ENCODE data around the gene NTRK2.

Gene NTRK2

DNA sequence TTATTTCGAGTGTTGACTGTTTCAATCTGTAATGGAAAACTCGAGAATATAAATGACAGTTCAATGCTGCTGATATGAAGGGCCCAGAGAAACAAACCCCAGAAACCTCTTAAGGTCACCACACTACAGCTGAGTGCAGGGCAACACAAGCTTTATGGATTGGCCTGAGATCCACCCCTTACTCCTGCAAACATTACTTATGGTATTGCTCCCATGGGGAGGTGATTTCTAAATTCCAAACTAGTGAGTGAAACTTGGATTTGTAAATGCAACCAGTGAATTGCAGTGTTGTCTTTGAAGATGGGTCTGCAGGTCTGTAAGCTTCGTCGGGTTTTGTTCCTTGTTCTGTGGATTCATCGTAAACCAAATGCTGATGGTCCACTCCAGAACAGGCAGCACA lies 85.4 kb downstream of the NTRK2 start:
- Histone ChIP-seq H3K36me3 (ENCODE audit: control insufficient read depth, insufficient read depth, low read length) (no peaks in the 10 kb centered on the region), H3K27ac (ENCODE audit: low read depth, low read length, severe bottlenecking) (no peak overlapping the region), H3K9me3 (ENCODE audit: control insufficient read depth, low read length) (no peaks in the 10 kb centered on the region), H3K4me3 (ENCODE audit: extremely low read depth, insufficient read depth, low read length, poor library complexity, severe bottlenecking) (no peak overlapping the region), H3K4me1 (ENCODE audit: control insufficient read depth, insufficient read depth, low read length, poor library complexity, severe bottlenecking) (peaks cover 17% of the 10 kb centered on the region)
- 90 to 95% methylated on average over 5 of the region's 5 CpGs for WGBS, 2 experiments (ENCODE audit: insufficient coverage in 2 of 2)

DNA sequence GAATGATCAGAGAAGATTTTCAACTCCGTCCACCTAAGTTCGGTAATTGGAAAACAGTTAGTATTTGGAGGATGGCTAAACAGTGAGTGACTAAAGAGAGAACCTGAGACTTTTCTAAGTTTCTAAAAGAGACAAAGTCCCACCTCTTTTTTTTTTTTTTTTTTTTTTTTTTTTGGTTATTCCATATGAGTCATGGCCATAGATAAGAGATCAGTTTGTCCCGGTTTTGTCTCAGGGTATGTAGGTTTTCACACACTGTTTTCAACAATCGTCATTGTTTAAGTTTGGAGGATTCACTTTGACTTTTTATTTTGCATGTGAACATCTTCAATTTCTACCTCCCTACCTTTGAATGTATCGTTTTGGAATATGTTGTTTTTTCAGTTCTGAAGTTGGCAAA lies 85.9 kb downstream of the NTRK2 start:
- Histone ChIP-seq H3K27ac (ENCODE audit: low read depth, low read length, severe bottlenecking) (no peak overlapping the region), H3K4me3 (ENCODE audit: extremely low read depth, insufficient read depth, low read length, poor library complexity, severe bottlenecking) (no peak overlapping the region), H3K36me3 (ENCODE audit: control insufficient read depth, insufficient read depth, low read length) (no peaks in the 10 kb centered on the region), H3K9me3 (ENCODE audit: control insufficient read depth, low read length) (no peaks in the 10 kb centered on the region), H3K4me1 (ENCODE audit: control insufficient read depth, insufficient read depth, low read length, poor library complexity, severe bottlenecking) (peaks cover 17% of the 10 kb centered on the region)
- WGBS, 2 experiments (ENCODE audit: insufficient coverage in 2 of 2): 67% methylated on average over 1 of the region's 5 CpGs; no CpG with 5 or more reads in 1 of the 2 experiments

GRCh38 chr9:84756171-84756570 lies 86.6 kb downstream of the NTRK2 start:
- Histone ChIP-seq H3K36me3 (ENCODE audit: control insufficient read depth, insufficient read depth, low read length) (no peaks in the 10 kb centered on the region), H3K4me3 (ENCODE audit: extremely low read depth, insufficient read depth, low read length, poor library complexity, severe bottlenecking) (no peak overlapping the region), H3K9me3 (ENCODE audit: control insufficient read depth, low read length) (no peaks in the 10 kb centered on the region), H3K27ac (ENCODE audit: low read depth, low read length, severe bottlenecking) (no peak overlapping the region), H3K4me1 (ENCODE audit: control insufficient read depth, insufficient read depth, low read length, poor library complexity, severe bottlenecking) (peaks cover 21% of the 10 kb centered on the region)
- WGBS, 2 experiments (ENCODE audit: insufficient coverage in 2 of 2): 94 to 100% methylated on average over 3 of the region's 4 CpGs

DNA sequence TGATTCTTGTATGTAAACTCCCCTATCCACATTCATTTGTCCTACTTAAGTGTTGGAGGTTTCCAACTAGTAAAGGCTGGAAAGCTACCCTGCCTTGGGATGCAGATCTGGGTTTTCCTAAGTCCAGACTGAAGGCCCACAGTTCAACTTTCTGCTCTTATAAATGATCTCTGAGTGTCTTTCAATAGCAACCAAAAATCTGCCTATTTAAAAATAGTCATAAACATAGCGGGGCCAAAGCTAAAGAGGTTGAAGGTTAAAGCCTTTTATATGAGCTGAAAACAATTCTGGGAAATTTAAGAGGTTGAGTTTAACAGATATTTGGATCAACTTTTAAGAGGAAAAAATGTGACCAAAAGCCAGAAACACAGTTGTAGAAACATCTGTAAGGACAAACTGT lies 87.2 kb downstream of the NTRK2 start:
- no peak overlapping the region for H3K27ac ChIP-seq (ENCODE audit: low read depth, low read length, severe bottlenecking)
- 100% methylated on average over 1 of the region's 1 CpG; no CpG with 5 or more reads in 1 of the 2 experiments for WGBS, 2 experiments (ENCODE audit: insufficient coverage in 2 of 2)
- no peaks in the 10 kb centered on the region for H3K36me3 ChIP-seq (ENCODE audit: control insufficient read depth, insufficient read depth, low read length)
- H3K9me3 ChIP-seq (ENCODE audit: control insufficient read depth, low read length): peaks cover 3% of the 10 kb centered on the region
- H3K4me1 ChIP-seq (ENCODE audit: control insufficient read depth, insufficient read depth, low read length, poor library complexity, severe bottlenecking): peaks cover 26% of the 10 kb centered on the region
- H3K4me3 ChIP-seq (ENCODE audit: extremely low read depth, insufficient read depth, low read length, poor library complexity, severe bottlenecking): no peak overlapping the region

- Histone ChIP-seq H3K9me3 (ENCODE audit: control insufficient read depth, low read length) (peaks cover 12% of the 10 kb centered on the region), H3K36me3 (ENCODE audit: control insufficient read depth, insufficient read depth, low read length) (no peaks in the 10 kb centered on the region), H3K4me3 (ENCODE audit: extremely low read depth, insufficient read depth, low read length, poor library complexity, severe bottlenecking) (no peak overlapping the region), H3K4me1 (ENCODE audit: control insufficient read depth, insufficient read depth, low read length, poor library complexity, severe bottlenecking) (peaks cover 23% of the 10 kb centered on the region), H3K27ac (ENCODE audit: low read depth, low read length, severe bottlenecking) (no peak overlapping the region)
- no CpG with 5 or more reads among the region's 1 CpG for WGBS, 2 experiments (ENCODE audit: insufficient coverage in 2 of 2)
Observed at GRCh38 chr9:84758817-84759216, 89.3 kb downstream of the NTRK2 start.

GRCh38 chr9:84759300-84759750 lies 89.8 kb downstream of the NTRK2 start:
- Histone ChIP-seq H3K36me3 (ENCODE audit: control insufficient read depth, insufficient read depth, low read length) (no peaks in the 10 kb centered on the region), H3K4me3 (ENCODE audit: extremely low read depth, insufficient read depth, low read length, poor library complexity, severe bottlenecking) (no peak overlapping the region), H3K4me1 (ENCODE audit: control insufficient read depth, insufficient read depth, low read length, poor library complexity, severe bottlenecking) (peaks cover 23% of the 10 kb centered on the region), H3K27ac (ENCODE audit: low read depth, low read length, severe bottlenecking) (no peak overlapping the region), H3K9me3 (ENCODE audit: control insufficient read depth, low read length) (peaks cover 12% of the 10 kb centered on the region)
- 78 to 86% methylated on average over 1 to 2 of the region's 2 CpGs for WGBS, 2 experiments (ENCODE audit: insufficient coverage in 2 of 2)

DNA sequence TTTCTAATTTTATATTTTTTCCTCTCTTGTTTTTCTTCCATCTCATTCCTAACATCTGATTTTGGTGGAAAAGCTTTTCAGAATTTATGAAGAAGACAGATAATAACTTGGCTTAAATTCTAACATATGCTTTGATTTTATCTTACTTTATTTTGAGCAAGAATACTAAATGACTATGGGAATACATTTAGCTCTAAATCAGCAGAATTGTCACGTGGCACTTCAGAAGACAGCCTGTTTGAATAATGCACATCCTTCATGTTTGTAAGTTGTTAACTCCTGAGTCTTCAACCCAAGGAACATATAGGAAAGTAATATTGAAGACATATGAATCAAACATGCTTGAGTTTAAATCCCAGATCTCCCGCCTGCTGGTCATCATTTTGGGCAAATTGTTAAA lies 90.3 kb downstream of the NTRK2 start:
- H3K4me1 ChIP-seq (ENCODE audit: control insufficient read depth, insufficient read depth, low read length, poor library complexity, severe bottlenecking): peaks cover 22% of the 10 kb centered on the region
- no CpG with 5 or more reads among the region's 2 CpGs for WGBS, 2 experiments (ENCODE audit: insufficient coverage in 2 of 2)
- no peak overlapping the region for H3K27ac ChIP-seq (ENCODE audit: low read depth, low read length, severe bottlenecking)
- peaks cover 12% of the 10 kb centered on the region for H3K9me3 ChIP-seq (ENCODE audit: control insufficient read depth, low read length)
- H3K36me3 ChIP-seq (ENCODE audit: control insufficient read depth, insufficient read depth, low read length): no peaks in the 10 kb centered on the region
- no peak overlapping the region for H3K4me3 ChIP-seq (ENCODE audit: extremely low read depth, insufficient read depth, low read length, poor library complexity, severe bottlenecking)

DNA sequence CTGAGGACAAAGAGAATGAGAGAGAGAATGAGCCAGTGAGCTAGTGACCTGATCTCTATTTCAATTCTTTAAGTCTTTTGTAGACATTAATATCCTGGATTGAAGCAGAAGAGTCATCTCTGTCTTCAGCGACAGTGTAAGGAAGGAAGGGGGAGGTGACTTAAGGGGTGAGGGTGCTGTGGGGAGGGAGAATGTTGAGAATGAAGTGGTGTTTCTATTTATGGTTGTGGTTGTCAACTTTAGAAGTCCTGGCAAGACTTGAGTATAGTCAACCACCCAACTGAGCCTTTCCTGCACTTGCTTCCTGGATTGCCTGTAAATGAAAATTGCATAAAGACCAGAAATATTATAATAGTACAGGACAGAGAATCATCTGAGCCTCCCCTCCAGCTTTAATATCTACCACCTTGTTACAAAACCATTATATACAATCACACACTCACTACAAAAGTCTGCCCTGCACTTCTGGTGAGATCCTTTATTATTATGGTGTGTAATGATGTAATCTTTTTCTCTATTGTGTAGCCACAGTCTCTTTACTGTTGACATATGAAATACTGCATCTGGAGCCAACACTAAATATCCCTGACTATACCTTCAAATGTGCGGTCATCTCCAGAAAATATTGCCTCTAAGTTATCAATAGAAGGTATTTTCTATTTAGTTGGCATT lies 91.7 kb downstream of the NTRK2 start:
- peaks cover 12% of the 10 kb centered on the region for H3K9me3 ChIP-seq (ENCODE audit: control insufficient read depth, low read length)
- no peak overlapping the region for H3K4me3 ChIP-seq (ENCODE audit: extremely low read depth, insufficient read depth, low read length, poor library complexity, severe bottlenecking)
- peaks cover 10% of the 10 kb centered on the region for H3K4me1 ChIP-seq (ENCODE audit: control insufficient read depth, insufficient read depth, low read length, poor library complexity, severe bottlenecking)
- no peaks in the 10 kb centered on the region for H3K36me3 ChIP-seq (ENCODE audit: control insufficient read depth, insufficient read depth, low read length)
- 88 to 100% methylated on average over 1 of the region's 2 CpGs for WGBS, 2 experiments (ENCODE audit: insufficient coverage in 2 of 2)
- H3K27ac ChIP-seq (ENCODE audit: low read depth, low read length, severe bottlenecking): no peak overlapping the region

DNA sequence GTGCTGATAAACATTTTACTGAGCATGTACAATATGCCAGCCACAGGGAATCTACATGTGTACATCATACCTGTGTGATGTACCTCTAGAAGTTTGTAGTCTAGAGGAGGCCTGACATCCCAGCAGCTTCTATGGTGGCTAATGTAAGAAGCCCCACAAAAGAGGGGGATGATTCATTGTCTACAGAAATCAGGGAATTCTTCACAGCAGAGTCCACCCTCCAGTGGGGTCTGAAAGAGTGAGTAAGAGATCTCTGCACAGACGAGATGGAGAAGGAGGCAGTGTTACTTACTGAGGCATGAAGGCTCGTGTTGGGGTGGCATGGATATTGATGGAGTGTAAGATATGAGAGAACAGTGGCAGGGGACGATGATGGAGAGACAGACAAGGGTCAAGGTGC lies 103.0 kb downstream of the NTRK2 start:
- Histone ChIP-seq H3K9me3 (ENCODE audit: control insufficient read depth, low read length) (no peaks in the 10 kb centered on the region), H3K4me1 (ENCODE audit: control insufficient read depth, insufficient read depth, low read length, poor library complexity, severe bottlenecking) (peaks cover 9% of the 10 kb centered on the region), H3K36me3 (ENCODE audit: control insufficient read depth, insufficient read depth, low read length) (no peaks in the 10 kb centered on the region), H3K27ac (ENCODE audit: low read depth, low read length, severe bottlenecking) (no peak overlapping the region), H3K4me3 (ENCODE audit: extremely low read depth, insufficient read depth, low read length, poor library complexity, severe bottlenecking) (no peak overlapping the region)
- WGBS, 2 experiments (ENCODE audit: insufficient coverage in 2 of 2): 83 to 85% methylated on average over 3 of the region's 3 CpGs

DNA sequence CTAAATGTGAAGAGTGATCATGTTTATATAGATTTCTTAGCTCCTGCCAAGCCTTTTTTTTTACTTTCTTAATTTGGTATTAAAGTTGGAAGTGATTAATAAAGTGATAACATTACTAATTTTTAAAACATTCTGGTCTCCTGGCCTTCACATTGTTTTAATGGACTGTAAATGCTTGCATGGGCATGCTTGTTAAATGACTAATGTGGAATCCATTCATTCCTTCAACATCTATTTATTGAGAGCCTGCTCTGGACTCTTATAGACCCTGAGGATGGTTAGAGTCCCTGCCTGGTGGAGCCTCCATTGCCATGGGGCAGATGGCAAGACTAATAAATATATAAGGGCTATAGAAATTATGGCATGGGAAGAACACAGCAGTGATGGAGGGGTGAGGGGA lies 103.5 kb downstream of the NTRK2 start:
- H3K9me3 ChIP-seq (ENCODE audit: control insufficient read depth, low read length): no peaks in the 10 kb centered on the region
- no peaks in the 10 kb centered on the region for H3K36me3 ChIP-seq (ENCODE audit: control insufficient read depth, insufficient read depth, low read length)
- H3K4me1 ChIP-seq (ENCODE audit: control insufficient read depth, insufficient read depth, low read length, poor library complexity, severe bottlenecking): peaks cover 9% of the 10 kb centered on the region
- no peak overlapping the region for H3K27ac ChIP-seq (ENCODE audit: low read depth, low read length, severe bottlenecking)
- no peak overlapping the region for H3K4me3 ChIP-seq (ENCODE audit: extremely low read depth, insufficient read depth, low read length, poor library complexity, severe bottlenecking)

GRCh38 chr9:84775056-84775643 lies 105.6 kb downstream of the NTRK2 start:
- no peak overlapping the region for H3K4me3 ChIP-seq (ENCODE audit: extremely low read depth, insufficient read depth, low read length, poor library complexity, severe bottlenecking)
- no peaks in the 10 kb centered on the region for H3K36me3 ChIP-seq (ENCODE audit: control insufficient read depth, insufficient read depth, low read length)
- H3K9me3 ChIP-seq (ENCODE audit: control insufficient read depth, low read length): no peaks in the 10 kb centered on the region
- 71 to 87% methylated on average over 2 of the region's 4 CpGs for WGBS, 2 experiments (ENCODE audit: insufficient coverage in 2 of 2)
- H3K4me1 ChIP-seq (ENCODE audit: control insufficient read depth, insufficient read depth, low read length, poor library complexity, severe bottlenecking): peaks cover 9% of the 10 kb centered on the region
- no peak overlapping the region for H3K27ac ChIP-seq (ENCODE audit: low read depth, low read length, severe bottlenecking)

Data from mesodermal cell (in vitro differentiated cells).